A549 (cell line): Measurements from ENCODE around the gene SP6.

Experiments
- CHD2 ChIP-seq: fragments of 150-350 bp; IDR thresholded peaks from 2 replicates; pipeline ENCODE4 v1.6.1; 2014; ENCODE audit warnings: low read length; ENCODE audit not compliant: partially characterized antibody
- CTCF ChIP-seq: fragments of >200 bp; sonication (Bioruptor Twin); formaldehyde crosslinking; IDR thresholded peaks from 3 replicates; pipeline ENCODE4 v1.5.1; 2016
- ELK1 ChIP-seq: fragments of 150-350 bp; IDR thresholded peaks from 2 replicates; pipeline ENCODE4 v1.6.1; 2014; ENCODE audit warnings: low read depth, mild to moderate bottlenecking, low read length
- EP300 ChIP-seq, 2 experiments: fragments of >200 bp; sonication (Bioruptor Twin); formaldehyde crosslinking; IDR thresholded peaks; 2 replicates in 1 of 2; 3 replicates in 1 of 2; pipeline ENCODE4 v1.6.1; 2016 to 2017
- POLR2A ChIP-seq: IDR thresholded peaks from 2 replicates; pipeline ENCODE4 v1.6.1; 2012; ENCODE audit warnings: mild to moderate bottlenecking, low read length
- RCOR1 ChIP-seq: fragments of 150-350 bp; IDR thresholded peaks from 2 replicates; pipeline ENCODE4 v1.6.1; 2014; ENCODE audit warnings: antibody characterized with exemption, low read length, low read depth

GRCh38 chr17:47810901-47811635, 39.9 kb downstream of the SP6 start:
- TF ChIP-seq RCOR1 (no peak), CTCF (no peak), ELK1 (no peak), EP300 (IDR thresholded peaks at IDR 0.05) (no peak), POLR2A (no peak), CHD2 (no peak)
